ENCODE results near the gene CST11.

DNA sequence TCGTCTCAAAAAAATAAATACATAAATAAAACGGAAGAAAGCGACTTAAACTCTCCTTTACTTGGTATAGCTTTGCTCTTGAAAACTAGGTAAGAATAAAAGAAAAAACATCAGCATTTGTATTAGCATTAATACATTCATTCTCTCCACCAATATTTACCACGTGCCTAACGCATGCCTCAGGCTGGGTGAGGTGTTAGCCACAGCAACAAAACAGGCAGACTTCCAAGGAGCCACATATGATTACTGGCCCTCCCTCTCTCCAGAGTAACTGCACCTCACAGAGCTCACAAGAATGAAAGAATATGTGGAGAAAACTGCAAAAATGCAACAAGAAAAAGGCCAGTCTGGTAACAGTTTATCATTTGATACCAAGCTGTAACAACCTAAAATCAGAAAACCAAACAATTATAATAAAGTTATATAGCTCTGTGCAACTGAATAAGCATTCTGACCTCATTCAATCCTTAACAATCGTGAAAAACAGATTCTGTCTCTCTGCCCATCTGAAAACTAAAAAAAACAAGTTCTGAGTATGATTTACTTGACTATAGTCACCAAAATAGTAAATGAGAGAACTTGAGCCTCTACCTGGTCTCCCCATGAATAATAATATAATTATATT lies 36.6 kb downstream of the CST11 start:
- TF ChIP-seq, protein P1, sequence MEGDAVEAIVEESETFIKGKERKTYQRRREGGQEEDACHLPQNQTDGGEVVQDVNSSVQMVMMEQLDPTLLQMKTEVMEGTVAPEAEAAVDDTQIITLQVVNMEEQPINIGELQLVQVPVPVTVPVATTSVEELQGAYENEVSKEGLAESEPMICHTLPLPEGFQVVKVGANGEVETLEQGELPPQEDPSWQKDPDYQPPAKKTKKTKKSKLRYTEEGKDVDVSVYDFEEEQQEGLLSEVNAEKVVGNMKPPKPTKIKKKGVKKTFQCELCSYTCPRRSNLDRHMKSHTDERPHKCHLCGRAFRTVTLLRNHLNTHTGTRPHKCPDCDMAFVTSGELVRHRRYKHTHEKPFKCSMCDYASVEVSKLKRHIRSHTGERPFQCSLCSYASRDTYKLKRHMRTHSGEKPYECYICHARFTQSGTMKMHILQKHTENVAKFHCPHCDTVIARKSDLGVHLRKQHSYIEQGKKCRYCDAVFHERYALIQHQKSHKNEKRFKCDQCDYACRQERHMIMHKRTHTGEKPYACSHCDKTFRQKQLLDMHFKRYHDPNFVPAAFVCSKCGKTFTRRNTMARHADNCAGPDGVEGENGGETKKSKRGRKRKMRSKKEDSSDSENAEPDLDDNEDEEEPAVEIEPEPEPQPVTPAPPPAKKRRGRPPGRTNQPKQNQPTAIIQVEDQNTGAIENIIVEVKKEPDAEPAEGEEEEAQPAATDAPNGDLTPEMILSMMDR (conservative IDR thresholded peaks at IDR 0.05 in 1 of 2, IDR thresholded peaks at IDR 0.05 in 1 of 2; ENCODE audit: extremely low read depth in 1 of 2, insufficient read depth in 1 of 2, low read depth in 1 of 2, low read length in 2 of 2) = no peak
- TF ChIP-seq EZH2 (IDR thresholded peaks at IDR 0.05; ENCODE audit: borderline replicate concordance, low read length) = no peak

Measured in mammary epithelial cell (primary cell).